ENCODE measurements around the gene SULT1A2. TPM values are rescaled to one million over a fixed set of nuclear protein-coding genes. Genes with fewer than 3 reads are reported as not detected.
"Not testable (repeated sequence)": the region's sequence is repeated elsewhere in the genome, so short reads cannot be mapped to it uniquely, and the experiment has no call there.

SULT1A2 gene
- total RNA-seq, 2 donors from 2014 or later = not detected

DNA sequence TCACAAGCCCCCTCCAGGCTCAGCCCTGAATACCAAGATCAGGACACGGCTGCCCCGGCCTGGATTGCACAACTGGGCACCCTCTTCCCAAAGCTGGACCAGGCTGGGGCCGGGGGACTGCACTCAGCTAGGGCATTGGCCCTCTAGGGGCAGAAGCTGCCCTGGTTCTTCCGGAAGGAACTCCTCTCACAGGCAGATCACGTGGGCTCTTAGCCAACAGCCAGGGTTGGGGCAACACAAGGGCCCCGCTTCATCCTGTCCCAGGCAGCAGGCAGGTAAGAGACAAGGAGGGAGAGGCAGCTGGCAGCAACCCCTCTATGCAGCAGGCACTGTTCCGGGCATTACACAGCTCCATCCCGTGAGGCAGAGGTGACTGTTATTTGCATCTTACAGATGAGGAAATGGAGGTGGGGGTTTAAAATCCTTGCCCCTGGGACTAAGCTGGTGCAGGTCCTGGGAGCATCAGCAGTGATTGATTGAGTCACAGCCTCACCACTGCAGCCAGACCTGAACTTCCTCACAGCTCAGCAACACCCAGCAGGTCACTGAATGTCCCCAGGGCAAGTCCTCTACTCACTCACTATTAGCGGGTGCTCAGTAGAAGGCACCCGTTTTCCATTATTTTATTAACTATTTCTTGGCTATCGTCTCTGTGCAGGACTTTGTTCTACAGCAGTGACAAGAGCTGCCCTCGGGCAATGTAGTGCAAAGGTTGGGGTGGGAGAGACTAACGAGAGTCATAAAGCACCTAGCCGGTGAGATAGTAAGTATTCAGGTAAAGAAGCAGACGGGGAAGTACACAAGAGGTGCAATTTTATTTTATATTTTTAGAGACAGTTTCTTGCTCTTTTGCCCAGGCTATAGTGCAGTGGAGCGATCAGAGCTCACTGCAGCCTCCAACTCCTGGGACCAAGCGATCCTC is 15.8 kb upstream of the SULT1A2 start:
- not testable (repeated sequence) for H3K36me3 ChIP-seq; H3K4me1 ChIP-seq (ENCODE audit: control insufficient read depth in 1 of 2, low read depth in 2 of 2); H3K4me3 ChIP-seq; ATAC-seq (ENCODE audit: insufficient number of reproducible peaks, low FRiP score, low read depth); H3K9me3 ChIP-seq; DNase-seq (ENCODE audit: low spot score); H3K27ac ChIP-seq; H3K27me3 ChIP-seq (replicated peaks; ENCODE audit: insufficient read depth)

DNA sequence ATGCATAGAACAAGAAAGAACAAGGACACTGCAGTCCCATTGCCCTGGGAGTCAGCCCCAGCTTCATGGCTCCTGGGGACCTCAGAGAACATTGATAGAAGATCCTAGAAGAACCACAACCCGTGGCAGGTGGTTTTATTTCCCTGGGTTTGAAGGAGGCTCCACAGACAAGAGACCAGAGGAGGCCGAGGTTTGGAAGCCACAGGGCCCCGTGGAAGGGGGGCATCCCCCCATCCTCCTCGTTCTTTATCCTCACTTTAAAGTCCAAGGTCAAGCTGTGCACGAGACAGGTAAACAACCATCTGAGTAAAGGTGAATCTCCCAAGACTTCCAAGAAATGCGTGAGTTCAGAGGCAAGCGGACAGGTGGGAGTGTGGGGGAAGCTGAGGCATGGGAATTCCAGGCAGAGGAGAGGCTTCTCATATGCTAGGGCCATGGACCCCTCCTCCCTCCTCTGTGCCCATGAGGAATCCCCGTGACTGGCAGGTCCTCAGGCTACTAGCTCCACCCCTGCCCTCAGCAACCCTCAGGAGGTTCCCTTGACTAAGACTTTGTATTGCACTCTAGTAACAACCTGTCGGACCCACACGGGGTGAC is 13.8 kb upstream of the SULT1A2 start:
- TF ChIP-seq, protein P1, sequence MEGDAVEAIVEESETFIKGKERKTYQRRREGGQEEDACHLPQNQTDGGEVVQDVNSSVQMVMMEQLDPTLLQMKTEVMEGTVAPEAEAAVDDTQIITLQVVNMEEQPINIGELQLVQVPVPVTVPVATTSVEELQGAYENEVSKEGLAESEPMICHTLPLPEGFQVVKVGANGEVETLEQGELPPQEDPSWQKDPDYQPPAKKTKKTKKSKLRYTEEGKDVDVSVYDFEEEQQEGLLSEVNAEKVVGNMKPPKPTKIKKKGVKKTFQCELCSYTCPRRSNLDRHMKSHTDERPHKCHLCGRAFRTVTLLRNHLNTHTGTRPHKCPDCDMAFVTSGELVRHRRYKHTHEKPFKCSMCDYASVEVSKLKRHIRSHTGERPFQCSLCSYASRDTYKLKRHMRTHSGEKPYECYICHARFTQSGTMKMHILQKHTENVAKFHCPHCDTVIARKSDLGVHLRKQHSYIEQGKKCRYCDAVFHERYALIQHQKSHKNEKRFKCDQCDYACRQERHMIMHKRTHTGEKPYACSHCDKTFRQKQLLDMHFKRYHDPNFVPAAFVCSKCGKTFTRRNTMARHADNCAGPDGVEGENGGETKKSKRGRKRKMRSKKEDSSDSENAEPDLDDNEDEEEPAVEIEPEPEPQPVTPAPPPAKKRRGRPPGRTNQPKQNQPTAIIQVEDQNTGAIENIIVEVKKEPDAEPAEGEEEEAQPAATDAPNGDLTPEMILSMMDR (IDR thresholded peaks at IDR 0.05) = no peak
- ATAC-seq (ENCODE audit: insufficient number of reproducible peaks, low FRiP score, low read depth) = no peak
- Histone ChIP-seq H3K4me3 (no peak overlapping the region), H3K4me1 (ENCODE audit: control insufficient read depth in 1 of 2, low read depth in 2 of 2) (no peaks in the 10 kb centered on the region), H3K27me3 (replicated peaks; ENCODE audit: insufficient read depth) (no peaks in the 10 kb centered on the region), H3K36me3 (no peaks in the 10 kb centered on the region), H3K9me3 (no peaks in the 10 kb centered on the region), H3K27ac (no peak overlapping the region)
- DNase-seq (ENCODE audit: low spot score) = no peak

DNA sequence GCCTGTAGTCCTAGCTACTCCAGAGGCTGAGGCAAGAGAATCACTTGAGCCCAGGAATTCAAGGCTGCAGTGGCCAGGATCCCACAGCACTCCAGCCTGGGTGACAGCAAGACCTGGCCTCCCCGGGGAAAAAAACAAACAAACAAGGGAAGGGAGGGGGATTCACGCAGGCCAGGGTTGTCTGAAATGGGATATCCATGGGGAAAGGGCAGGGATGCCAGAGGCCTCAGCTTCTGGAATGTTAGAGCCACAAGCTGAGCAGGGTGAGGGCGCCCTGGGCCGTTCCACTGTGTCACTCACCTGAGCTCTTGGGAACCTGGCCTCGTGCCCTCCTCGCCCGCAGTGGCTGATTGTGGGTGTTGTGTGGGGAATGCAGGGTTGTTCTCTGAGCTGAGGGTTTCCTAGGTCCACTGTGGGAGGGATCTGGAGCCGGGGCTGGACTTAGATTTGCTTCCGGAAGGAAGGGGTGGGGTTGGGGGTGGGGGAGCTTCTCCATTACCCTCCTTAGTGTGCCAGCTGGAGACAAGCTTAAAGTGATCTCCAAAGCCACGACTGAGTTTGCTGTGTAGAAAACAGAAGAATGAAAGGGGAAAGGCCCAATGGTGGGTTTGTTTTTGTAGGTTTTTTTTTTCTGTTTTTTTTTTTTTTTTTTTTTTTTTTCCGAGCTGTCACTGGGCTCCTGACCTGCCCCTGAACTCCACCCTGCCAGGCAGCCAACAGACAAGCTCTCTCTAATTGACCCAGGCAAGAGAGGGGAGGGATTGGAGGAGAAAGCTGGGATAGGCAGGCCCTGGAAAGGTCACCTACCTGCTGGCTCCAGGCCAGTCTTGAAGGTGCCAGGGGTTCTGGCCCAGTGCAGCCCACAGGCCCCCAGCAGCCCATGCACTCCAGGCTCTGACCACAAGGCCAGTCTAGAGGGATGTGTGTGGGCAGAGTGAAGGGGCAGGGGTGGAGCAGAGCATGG is 13.1 kb upstream of the SULT1A2 start, which contains the start of gene SULT1A1:
TSS of gene SULT1A1 (minus strand) at position 414 of the 964 bp plus-strand sequence. CDS start 1,189 bp downstream, outside the sequence.
- ATAC-seq (ENCODE audit: insufficient number of reproducible peaks, low FRiP score, low read depth) = no peak
- TF ChIP-seq, protein P1 (IDR thresholded peaks at IDR 0.05) = no peak
- H3K36me3 ChIP-seq = no peaks in the 10 kb centered on the region

DNA sequence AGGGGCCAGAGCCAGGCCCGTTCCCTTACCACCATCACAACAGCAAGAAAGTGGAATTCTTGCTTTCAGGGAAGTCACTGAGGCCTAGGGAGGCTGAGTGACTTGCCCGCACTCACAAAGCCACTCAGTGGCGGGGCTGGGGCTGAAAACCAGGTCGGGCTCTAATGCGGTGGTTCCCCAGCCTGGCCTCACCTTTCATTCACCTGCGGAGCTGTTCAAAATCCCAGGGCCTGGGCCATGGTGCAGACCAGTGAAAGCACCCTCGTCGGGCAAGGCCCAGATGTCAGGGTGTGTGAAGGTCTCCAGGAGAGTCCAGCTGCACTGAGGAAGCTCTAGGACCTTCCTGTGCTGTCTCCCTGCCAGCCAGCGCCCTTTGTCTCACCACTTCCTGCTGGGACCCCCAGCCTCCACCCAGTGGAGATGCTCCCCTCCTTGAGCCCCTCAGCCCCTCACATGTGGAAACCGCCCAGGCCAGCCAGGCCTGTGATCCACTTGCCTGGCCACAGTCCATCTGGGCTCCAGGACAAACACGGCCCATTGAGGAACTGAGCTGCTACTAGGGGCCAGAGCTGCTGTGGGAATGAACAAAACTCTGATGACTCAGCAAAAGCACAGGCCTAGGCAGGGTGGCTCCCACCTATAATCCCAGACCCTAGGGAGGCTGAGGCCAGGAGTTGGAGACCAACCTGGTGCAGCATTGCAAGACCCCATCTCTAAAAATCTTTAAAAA is 12.2 kb upstream of the SULT1A2 start:
- not testable (repeated sequence) for H3K36me3 ChIP-seq; ATAC-seq (ENCODE audit: insufficient number of reproducible peaks, low FRiP score, low read depth)
- H3K4me3 ChIP-seq = peak overlapping the region; percentile 51

More for the DNA sequence above, 13.1 kb upstream of the SULT1A2 start, which contains the start of gene SULT1A1:
- no peaks in the 10 kb centered on the region for H3K9me3 ChIP-seq
- no peak for DNase-seq (ENCODE audit: low spot score)
- H3K27ac ChIP-seq = no peak within 1 kb of the TSS
- no peaks in the 10 kb centered on the region for H3K4me1 ChIP-seq (ENCODE audit: control insufficient read depth in 1 of 2, low read depth in 2 of 2)
- H3K27me3 ChIP-seq (replicated peaks; ENCODE audit: insufficient read depth) = no peaks in the 10 kb centered on the region
- peak within 1 kb of the TSS; percentile 51 for H3K4me3 ChIP-seq

DNA sequence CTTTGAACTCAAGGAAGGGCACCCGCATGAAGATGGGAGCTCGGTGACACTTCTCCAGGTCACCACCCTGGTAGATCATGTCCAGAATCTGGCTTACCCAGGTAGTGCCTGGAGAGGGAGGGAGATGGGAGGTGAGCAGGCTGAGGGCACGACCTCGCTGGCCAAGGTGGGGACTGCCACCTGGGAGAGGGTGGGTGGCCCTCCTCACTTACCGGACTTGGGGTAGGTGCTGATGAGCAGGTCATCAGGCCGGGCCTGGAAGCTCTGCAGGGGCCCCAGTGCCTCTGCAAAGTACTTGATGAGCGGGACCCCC is 11.6 kb upstream of the SULT1A2 start:
- H3K9me3 ChIP-seq; H3K36me3 ChIP-seq; ATAC-seq (ENCODE audit: insufficient number of reproducible peaks, low FRiP score, low read depth); H3K4me3 ChIP-seq; H3K27ac ChIP-seq; H3K27me3 ChIP-seq (replicated peaks; ENCODE audit: insufficient read depth); DNase-seq (ENCODE audit: low spot score); H3K4me1 ChIP-seq (ENCODE audit: control insufficient read depth in 1 of 2, low read depth in 2 of 2): not testable (repeated sequence)

More for the DNA sequence above, 12.2 kb upstream of the SULT1A2 start:
- H3K9me3 ChIP-seq; H3K27ac ChIP-seq; H3K4me1 ChIP-seq (ENCODE audit: control insufficient read depth in 1 of 2, low read depth in 2 of 2); DNase-seq (ENCODE audit: low spot score); H3K27me3 ChIP-seq (replicated peaks; ENCODE audit: insufficient read depth): not testable (repeated sequence)

DNA sequence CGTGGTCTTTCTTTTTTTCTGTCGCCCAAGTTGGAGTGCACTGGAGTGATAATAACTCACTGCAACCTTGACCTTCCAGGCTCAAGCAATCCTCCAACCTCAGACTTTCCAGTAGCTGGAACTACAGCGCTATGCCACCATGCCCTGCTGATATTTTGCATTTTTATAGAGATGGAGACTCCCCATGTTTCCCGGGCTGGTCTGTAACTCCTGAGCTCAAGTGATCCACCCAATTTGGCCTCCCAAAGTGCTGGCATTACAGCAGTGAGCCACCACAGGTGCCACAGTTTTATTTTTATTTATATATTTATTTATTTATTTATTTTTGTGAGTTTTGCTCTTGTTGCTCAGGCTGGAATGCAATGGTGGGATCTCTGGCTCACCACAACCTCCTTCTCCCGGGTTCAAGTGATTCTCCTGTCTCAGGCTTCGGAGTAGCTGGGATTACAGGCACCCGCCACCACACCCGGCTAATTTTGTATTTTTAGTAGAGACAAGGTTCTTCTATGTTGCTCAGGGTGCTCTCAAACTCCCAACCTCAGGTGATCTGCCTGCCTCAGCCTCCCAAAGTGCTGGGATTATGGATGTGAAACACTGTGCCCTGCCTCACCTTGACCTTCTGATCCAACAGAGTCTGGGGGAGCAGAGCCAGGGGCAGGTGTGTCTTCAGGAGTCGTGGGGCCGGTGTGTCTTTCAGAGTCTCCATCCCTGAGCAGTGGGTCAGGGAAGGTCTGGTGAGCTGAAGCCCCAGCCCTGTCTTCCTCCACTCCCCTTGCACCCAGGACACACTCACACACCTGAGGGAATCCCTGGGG is 11.0 kb upstream of the SULT1A2 start:
- not testable (repeated sequence) for H3K4me3 ChIP-seq; DNase-seq (ENCODE audit: low spot score); H3K27me3 ChIP-seq (replicated peaks; ENCODE audit: insufficient read depth); H3K9me3 ChIP-seq; H3K4me1 ChIP-seq (ENCODE audit: control insufficient read depth in 1 of 2, low read depth in 2 of 2); ATAC-seq (ENCODE audit: insufficient number of reproducible peaks, low FRiP score, low read depth); H3K36me3 ChIP-seq; H3K27ac ChIP-seq

All from thoracic aorta (tissue), 2 donors.